Muscle layer of colon (tissue), 2 donors: ENCODE results near the gene KCNN3.
"Not testable (repeated sequence)": the region's sequence is repeated elsewhere in the genome, so short reads cannot be mapped to it uniquely, and the experiment has no call there.

Experiments used
- H3K27ac ChIP-seq: one replicate; pipeline ENCODE4 v1.7.0; 2013; ENCODE audit warnings: low read depth, mild to moderate bottlenecking, low read length, moderate library complexity
- H3K27me3 ChIP-seq, 2 donors: one replicate each; pipeline ENCODE4 v1.7.0; 2013; ENCODE audit warnings: low read length in 2 of 2, mild to moderate bottlenecking in 2 of 2; ENCODE audit not compliant: insufficient read depth in 2 of 2, control insufficient read depth in 1 of 2
- H3K36me3 ChIP-seq: one replicate; pipeline ENCODE4 v1.7.0; 2013; ENCODE audit warnings: mild to moderate bottlenecking, low read length; ENCODE audit not compliant: insufficient read depth
- H3K4me1 ChIP-seq: one replicate; pipeline ENCODE4 v1.7.0; 2013; ENCODE audit warnings: mild to moderate bottlenecking, low read length; ENCODE audit not compliant: insufficient read depth
- H3K4me3 ChIP-seq, 2 donors: one replicate each; pipeline ENCODE4 v1.7.0; 2013; ENCODE audit warnings: low read length in 2 of 2, low read depth in 1 of 2, mild to moderate bottlenecking in 1 of 2, moderate library complexity in 1 of 2
- H3K9ac ChIP-seq: one replicate; pipeline ENCODE4 v1.7.0; 2013; ENCODE audit warnings: low read length
- H3K9me3 ChIP-seq: one replicate; pipeline ENCODE4 v1.7.0; 2013; ENCODE audit warnings: mild to moderate bottlenecking, low read length
- donor health status: abdominal sarcoma.
- donor health status: Adenocarcinoma of cecum.

The KCNN3 gene

DNA sequence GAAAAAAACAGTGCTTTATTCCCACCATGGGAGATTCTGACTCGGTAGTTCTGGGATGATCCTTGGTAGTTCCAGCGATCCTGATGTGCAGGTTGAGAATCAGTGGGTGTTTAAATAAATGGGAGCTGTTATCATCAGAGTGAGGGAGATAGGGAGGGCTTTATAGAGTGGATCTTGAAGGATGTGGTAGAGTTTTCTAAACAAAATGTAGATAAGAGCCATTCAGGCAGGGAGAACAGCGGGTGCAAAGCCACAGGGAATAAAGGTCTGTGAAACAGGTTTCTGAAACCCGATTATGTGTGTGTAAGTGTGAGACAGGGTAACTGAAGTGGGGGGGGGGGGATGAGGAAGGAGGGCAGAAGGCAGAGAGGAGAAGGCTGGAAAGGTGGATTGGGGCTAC, 186.3 kb downstream of the KCNN3 start:
- Histone ChIP-seq H3K27ac (no peak overlapping the region), H3K4me1 (no peaks in the 10 kb centered on the region), H3K9me3 (no peaks in the 10 kb centered on the region), H3K9ac (no peak overlapping the region), H3K27me3 (no peaks in the 10 kb centered on the region), H3K4me3 (no peak overlapping the region), H3K36me3 (no peaks in the 10 kb centered on the region)

DNA sequence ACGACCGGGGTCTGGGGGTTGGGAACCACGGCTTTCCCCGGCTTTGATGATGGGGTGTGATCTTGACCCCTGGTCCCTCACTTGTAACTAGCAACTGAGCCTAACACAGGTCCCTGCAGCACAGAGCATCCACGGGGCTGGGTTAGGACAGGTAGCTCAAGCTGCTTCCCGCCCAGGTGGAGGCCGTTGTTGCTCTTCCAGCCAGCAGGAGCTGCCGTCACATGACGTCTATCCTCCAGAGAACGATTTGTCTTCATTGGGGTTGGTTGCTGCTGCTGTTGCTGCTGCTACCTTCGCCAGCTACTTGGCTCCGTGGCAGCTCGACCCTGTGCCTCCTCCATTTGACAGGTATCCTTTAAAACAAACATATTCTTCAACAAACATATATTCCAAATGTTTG, 187.8 kb downstream of the KCNN3 start:
- Histone ChIP-seq H3K9ac (no peak overlapping the region), H3K9me3 (no peaks in the 10 kb centered on the region), H3K36me3 (no peaks in the 10 kb centered on the region), H3K4me3 (no peak overlapping the region), H3K4me1 (no peaks in the 10 kb centered on the region), H3K27ac (no peak overlapping the region), H3K27me3 (no peaks in the 10 kb centered on the region)

DNA sequence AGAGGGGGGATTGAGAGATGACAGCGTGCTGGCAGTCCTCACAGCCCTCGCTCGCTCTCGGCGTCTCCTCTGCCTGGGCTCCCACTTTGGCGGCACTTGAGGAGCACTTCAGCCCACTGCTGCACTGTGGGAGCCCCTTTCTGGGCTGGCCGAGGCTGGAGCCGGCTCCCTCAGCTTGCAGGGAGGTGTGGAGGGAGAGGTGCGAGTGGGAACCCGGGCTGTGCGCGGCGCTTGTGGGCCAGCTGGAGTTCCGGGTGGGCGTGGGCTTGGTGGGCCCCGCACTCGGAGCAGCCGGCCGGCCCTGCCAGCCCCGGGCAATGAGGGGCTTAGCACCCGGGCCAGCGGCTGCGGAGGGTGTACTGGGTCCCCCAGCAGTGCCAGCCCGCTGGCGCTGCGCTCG, 192.2 kb downstream of the KCNN3 start:
- not testable (repeated sequence) for H3K4me3 ChIP-seq, H3K27me3 ChIP-seq, H3K4me1 ChIP-seq, H3K27ac ChIP-seq, H3K9me3 ChIP-seq, H3K36me3 ChIP-seq, H3K9ac ChIP-seq

DNA sequence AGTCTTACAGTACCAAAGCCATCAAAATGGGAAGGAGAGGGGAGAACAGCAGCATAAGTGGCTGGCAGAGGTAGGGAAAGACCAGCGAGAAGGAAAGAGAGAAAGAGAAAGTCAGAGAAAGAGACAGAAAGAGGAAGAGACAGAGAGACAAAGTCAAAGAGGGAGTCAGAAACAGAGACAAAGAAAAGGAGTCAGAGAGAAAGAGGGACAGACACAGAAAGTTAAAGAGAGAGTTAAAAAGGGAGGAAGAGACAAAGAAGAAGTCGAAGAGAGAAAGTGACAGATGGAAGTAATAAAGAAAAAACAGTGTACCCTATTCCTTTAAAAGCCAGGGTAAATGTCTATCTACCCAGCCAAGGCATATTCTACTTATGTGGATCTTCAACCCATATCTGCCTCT, 193.2 kb downstream of the KCNN3 start:
- H3K27ac ChIP-seq, H3K4me3 ChIP-seq, H3K27me3 ChIP-seq: not testable (repeated sequence)

DNA sequence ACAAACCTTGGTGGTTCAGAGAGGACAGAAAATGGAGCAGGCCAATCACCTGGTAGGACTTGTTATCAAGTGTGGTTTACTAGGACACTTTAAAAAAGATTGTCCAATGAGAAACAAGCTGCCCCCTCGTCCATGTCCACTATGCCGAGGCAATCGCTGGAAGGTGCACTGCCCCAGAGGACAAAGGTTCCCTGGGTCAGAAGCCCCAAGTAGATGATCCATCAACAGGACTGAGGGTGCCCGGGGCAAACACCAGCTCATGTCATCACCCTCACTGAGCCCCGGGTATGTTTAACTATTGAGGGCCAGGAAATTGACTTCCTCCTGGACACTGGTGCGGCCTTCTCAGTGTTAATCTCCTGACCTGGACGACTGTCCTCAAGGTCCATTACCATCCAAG, 195.6 kb downstream of the KCNN3 start:
- H3K9me3 ChIP-seq, H3K36me3 ChIP-seq, H3K9ac ChIP-seq, H3K27ac ChIP-seq, H3K27me3 ChIP-seq, H3K4me3 ChIP-seq, H3K4me1 ChIP-seq: not testable (repeated sequence)

More for the DNA sequence above, 193.2 kb downstream of the KCNN3 start:
- H3K9me3 ChIP-seq, H3K9ac ChIP-seq, H3K4me1 ChIP-seq, H3K36me3 ChIP-seq: not testable (repeated sequence)

DNA sequence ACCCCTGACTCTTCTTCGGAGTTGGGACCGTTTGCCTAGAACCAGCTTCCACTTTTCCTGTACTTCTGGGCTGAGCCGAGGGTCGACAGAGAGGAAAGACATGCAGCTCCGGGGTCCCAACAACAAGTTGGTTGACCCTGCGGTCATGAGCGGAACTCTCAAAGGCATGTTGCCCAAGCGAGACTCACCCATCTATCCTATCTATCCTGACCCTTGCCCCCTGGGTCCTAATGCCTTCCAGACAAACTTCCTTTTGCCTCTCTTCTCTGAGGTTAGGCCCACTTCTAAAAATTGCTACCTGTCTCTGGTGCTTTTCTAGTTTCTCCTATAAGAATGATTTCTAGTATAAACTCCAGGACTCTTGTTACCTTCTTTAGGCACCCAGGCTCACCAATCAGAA, 197.8 kb downstream of the KCNN3 start:
- H3K9ac ChIP-seq, H3K27me3 ChIP-seq, H3K4me3 ChIP-seq, H3K9me3 ChIP-seq, H3K4me1 ChIP-seq, H3K36me3 ChIP-seq, H3K27ac ChIP-seq: not testable (repeated sequence)

DNA sequence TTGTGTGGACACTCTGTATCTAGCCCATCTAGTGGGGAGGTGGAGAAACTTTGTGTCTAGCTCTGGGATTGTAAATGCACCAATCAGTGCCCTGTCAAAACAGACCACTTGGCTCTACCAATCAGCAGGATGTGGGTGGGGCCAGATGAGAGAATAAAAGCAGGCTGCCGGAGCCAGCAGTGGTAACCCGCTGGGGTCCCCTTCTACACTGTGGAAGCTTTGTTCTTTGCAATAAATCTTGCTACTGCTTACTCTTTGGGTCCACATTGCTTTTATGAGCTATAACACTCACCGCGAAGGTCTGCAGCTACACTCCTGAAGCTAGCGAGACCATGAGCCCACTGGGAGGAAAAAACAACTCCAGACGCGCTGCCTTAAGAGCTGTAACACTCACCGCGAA, 198.7 kb downstream of the KCNN3 start:
- not testable (repeated sequence) for H3K4me3 ChIP-seq, H3K27ac ChIP-seq, H3K36me3 ChIP-seq, H3K27me3 ChIP-seq, H3K9ac ChIP-seq, H3K4me1 ChIP-seq, H3K9me3 ChIP-seq

DNA sequence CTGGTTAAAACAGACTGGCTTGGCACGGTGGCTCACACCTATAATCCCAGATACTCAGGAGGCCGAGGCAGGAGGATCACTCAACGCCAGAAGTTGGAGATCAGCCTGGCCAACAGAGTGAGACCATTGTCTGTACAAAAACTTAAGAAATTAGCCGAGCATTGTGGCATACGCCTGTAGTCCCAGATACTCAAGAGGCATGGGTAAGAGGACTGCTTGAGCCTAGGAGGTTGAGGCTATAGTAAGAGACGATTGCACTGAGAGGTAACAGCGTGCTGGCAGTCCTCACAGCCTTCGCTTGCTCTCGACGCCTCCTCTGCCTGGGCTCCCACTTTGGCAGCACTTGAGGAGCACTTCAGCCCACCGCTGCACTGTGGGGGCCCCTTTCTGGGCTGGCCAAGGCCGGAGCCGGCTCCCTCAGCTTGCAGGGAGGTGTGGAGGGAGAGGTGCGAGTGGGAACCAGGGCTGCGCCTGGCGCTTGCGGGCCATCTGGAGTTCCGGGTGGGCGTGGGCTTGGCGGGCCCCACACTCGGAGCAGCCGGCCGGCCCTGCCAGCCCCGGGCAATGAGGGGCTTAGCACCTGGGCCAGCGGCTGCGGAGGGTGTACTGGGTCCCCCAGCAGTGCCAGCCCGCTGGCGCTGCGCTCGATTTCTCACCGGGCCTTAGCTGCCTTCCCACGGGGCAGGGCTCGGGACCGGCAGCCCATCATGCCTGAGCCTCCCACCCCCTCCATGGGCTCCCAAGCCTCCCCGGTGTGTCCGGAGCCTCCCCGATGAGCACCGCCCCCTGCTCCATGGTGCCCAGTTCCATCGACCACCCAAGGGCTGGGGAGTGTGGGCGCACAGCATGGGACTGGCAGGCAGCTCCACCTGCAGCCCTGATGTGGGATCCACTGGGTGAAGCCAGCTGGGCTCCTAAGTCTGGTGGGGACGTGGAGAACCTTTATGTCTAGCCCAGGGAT, 199.5 kb downstream of the KCNN3 start:
- not testable (repeated sequence) for H3K4me1 ChIP-seq, H3K36me3 ChIP-seq, H3K4me3 ChIP-seq, H3K9ac ChIP-seq, H3K9me3 ChIP-seq, H3K27me3 ChIP-seq, H3K27ac ChIP-seq

DNA sequence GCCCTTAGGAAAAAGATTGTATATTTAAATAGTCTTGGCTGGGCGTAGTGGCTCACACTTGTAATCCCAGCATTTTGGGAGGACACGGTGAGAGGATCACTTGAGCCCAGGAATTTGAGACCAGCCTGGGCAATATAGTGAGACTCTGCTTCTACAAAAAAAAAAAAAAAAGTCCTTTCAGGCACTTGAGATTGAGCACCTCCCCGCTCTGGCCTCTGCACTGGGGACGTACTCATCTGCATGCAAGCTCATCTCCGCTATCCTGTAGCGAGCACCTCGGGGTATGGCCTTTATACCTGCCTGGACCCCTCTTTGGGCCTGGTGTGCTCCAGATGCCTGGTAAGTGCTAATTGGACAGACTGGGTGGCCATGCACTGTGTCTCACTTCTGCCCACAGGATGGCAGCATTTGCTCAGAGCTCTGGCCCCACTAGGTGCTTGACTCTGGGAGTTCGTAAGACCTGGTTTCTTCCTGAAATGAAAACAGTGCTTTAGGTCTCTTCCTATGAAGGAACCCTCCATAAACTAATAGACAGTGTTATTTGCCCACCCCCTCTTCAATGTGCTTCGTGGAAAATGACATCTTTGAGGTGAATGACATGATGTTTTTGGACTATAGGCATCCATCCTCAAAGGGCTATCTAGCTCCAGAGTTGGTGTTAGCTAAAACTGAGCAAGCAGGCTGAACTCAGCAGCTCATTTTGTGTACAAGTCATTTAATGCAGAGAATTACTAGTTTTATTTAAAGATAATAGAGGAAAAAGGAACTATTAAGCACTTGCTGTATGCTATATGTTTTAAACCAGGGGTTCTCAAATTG, 200.4 kb downstream of the KCNN3 start:
- H3K9ac ChIP-seq: no peak overlapping the region
- no peaks in the 10 kb centered on the region for H3K36me3 ChIP-seq
- no peaks in the 10 kb centered on the region for H3K9me3 ChIP-seq
- H3K27me3 ChIP-seq: no peaks in the 10 kb centered on the region
- H3K4me1 ChIP-seq: no peaks in the 10 kb centered on the region
- no peak overlapping the region for H3K4me3 ChIP-seq
- no peak overlapping the region for H3K27ac ChIP-seq

DNA sequence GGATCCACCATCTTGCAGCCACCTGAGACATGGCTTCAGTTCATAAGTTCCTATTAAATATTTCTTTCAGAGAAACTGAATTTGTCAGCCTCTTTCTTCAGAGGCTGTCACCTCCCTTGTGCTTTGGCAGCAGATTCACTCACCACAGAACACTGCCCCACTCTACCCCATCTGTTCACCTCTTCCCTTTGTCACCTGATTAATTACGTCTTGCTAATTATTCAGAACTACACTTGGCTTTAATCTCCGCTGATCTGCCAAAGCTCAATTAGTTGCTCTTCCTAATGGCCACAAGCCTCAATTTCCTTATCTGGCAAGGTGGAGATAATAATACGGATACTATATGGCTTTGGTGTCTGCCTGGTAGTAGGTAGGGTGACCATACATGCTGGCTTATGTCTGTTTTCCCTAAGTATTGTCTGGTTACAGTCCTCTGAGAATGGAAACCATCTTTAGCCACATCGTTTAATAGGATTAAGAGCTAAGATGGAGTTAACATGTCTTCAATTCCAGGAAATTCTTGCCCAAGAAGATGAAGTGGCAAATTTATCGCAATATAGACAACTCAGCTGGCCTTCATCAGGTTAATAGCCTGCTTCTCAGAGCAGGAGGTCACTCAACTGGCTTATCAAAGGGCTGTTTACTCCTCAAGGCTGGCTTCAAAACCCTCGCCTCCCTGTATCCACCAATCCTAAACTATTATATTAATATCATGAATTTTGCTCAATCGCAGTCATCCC, 203.9 kb downstream of the KCNN3 start:
- Histone ChIP-seq H3K36me3 (no peaks in the 10 kb centered on the region), H3K27me3 (no peaks in the 10 kb centered on the region), H3K27ac (no peak overlapping the region), H3K9me3 (no peaks in the 10 kb centered on the region), H3K4me3 (no peak overlapping the region), H3K4me1 (no peaks in the 10 kb centered on the region), H3K9ac (no peak overlapping the region)

DNA sequence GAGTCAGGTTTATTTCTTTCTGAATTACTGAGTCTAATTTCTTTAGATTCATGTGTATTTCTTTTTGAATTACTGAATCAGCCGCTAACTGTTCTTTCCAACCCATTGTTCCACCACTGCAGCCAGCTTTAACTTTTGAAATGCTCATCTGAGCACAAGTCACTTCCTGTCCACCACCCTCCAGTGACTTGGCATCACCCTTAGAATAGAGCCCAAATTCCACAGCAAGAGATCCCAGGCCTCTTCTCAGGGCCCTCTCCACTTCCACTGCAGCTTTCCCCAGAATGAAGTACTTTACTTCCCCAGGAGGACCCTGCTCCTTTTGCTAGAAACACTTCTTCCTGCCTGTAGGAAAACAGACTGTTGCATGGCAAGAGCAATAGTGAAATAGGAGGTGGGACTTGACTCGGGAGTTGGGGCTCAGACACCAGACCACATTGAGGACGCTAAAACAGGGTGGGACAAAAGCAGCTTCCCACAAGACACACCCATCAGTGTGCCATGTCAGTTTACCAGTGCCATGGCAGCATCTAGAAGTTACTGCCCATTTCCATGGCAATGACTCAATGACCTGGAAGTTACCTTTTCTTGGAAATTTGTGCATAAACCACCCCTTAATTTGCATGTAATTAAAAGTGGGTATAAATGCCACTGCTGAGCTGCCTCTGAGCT, 205.6 kb downstream of the KCNN3 start:
- Histone ChIP-seq H3K4me3 (no peak overlapping the region), H3K36me3 (no peaks in the 10 kb centered on the region)

More for the DNA sequence above, 205.6 kb downstream of the KCNN3 start:
- H3K9ac ChIP-seq: no peak overlapping the region
- H3K9me3 ChIP-seq: no peaks in the 10 kb centered on the region
- H3K4me1 ChIP-seq: no peaks in the 10 kb centered on the region
- H3K27me3 ChIP-seq: no peaks in the 10 kb centered on the region
- H3K27ac ChIP-seq: no peak overlapping the region
